Spleen (tissue), 7 donors: ENCODE results near the gene JARID2.

Experiments used
- POLR2A ChIP-seq, 3 donors: fragments of 450-650 bp; IDR thresholded peaks; one replicate each; pipeline ENCODE4 v1.5.1; 2017; ENCODE audit warnings: antibody characterized with exemption in 3 of 3, mild to moderate bottlenecking in 1 of 3
- POLR2AphosphoS5 ChIP-seq, 3 donors: sonication (generic); formaldehyde crosslinking; IDR thresholded peaks; one replicate each; pipeline ENCODE4 v1.5.1; 2017; ENCODE audit warnings: antibody characterized with exemption in 3 of 3
- TF ChIP-seq, protein P1 (sequence below), 11 experiments: fragments of 200-600 bp in 7 of 11; fragments of 450-650 bp in 4 of 11; sonication (generic) in 4 of 11; IDR thresholded peaks in 8 of 11; conservative IDR thresholded peaks in 3 of 11; 1 replicate in 7 of 11; 2 replicates in 4 of 11; pipeline versions ENCODE4 v1.4.0 to v1.8.0; 2016 to 2021; ENCODE audit warnings: antibody characterized with exemption in 11 of 11, inconsistent platforms in 4 of 11, mild to moderate bottlenecking in 1 of 11
- donor health status: DM: no; HTN: no; CAD: no; lungs with moderate emphysema.
- donor health status: DM: no; HTN: no; CAD: no.
- donor health status: DM: no; HTN: no; CAD: no.

DNA sequence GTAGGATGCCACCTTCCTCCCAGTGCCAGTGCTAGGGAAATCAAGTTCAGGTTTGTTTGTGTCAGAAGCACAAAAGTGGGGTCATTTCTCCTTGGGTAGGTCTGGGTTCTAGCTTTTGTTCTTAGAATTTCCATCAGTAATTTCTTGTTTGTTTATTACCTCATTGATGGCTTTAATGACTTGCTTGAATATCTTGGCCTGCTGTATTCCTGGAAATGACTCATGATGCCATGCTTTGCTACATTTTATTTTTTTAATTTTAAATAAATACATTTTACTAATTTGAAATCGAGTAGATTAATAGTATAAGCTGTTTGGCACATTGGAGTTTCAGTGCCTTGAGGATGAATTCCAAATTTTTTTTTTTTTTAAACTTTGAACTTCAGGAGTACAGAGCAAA lies 189.6 kb downstream of the JARID2 start:
- TF ChIP-seq, protein P1, sequence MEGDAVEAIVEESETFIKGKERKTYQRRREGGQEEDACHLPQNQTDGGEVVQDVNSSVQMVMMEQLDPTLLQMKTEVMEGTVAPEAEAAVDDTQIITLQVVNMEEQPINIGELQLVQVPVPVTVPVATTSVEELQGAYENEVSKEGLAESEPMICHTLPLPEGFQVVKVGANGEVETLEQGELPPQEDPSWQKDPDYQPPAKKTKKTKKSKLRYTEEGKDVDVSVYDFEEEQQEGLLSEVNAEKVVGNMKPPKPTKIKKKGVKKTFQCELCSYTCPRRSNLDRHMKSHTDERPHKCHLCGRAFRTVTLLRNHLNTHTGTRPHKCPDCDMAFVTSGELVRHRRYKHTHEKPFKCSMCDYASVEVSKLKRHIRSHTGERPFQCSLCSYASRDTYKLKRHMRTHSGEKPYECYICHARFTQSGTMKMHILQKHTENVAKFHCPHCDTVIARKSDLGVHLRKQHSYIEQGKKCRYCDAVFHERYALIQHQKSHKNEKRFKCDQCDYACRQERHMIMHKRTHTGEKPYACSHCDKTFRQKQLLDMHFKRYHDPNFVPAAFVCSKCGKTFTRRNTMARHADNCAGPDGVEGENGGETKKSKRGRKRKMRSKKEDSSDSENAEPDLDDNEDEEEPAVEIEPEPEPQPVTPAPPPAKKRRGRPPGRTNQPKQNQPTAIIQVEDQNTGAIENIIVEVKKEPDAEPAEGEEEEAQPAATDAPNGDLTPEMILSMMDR (IDR thresholded peaks at IDR 0.05 in 8 of 11, conservative IDR thresholded peaks at IDR 0.05 in 3 of 11), result no peak
- no peak for TF ChIP-seq POLR2A (IDR thresholded peaks at IDR 0.05)
- TF ChIP-seq POLR2AphosphoS5 (IDR thresholded peaks at IDR 0.05), result no peak
